GM18520 (cell line): ENCODE data around the gene KCNJ14.

Source experiments
- ATAC-seq: cut with Tn5 transposase; IDR thresholded peaks from one replicate; pipeline ENCODE4 v1.9.1; 2021; ENCODE audit not compliant: unreplicated experiment

The KCNJ14 gene

GRCh38 chr19:48455171-48455907 lies at the start of gene KCNJ14:
TSS of gene KCNJ14 (plus strand) at chr19:48455574. CDS start at chr19:48461725, 6,151 bp downstream.
- no peak for ATAC-seq

GRCh38 chr19:48405850-48406249 lies 49.5 kb upstream of the KCNJ14 start:
- no peak for ATAC-seq

GRCh38 chr19:48413879-48414587 lies 41.3 kb upstream of the KCNJ14 start:
- no peak for ATAC-seq

- no peak for ATAC-seq
Measured at GRCh38 chr19:48415395-48415794, 40.0 kb upstream of the KCNJ14 start.

GRCh38 chr19:48415806-48416221 lies 39.6 kb upstream of the KCNJ14 start:
- no peak for ATAC-seq

DNA sequence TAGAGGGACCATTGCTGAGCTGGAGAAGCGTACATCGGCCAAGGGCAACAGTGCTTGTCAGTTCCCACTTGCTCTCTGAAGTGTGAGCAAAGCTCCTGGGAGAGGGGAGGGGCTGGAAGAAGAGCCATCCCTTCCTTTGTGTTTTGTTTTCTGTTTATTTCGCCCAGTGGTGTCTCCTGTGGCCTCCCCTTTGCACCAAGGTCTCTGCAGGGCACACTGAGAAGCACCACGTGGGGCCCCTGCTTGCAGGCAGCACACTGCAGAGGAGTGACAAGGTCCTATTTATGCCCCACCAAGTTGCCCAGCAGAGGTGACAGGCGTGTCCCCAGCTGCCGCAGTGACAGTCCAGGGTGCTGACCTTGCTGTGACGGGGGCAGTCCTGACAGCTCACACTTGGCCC lies 38.0 kb upstream of the KCNJ14 start:
- no peak for ATAC-seq

- ATAC-seq, result no peak
Measured at GRCh38 chr19:48418317-48419064, 36.9 kb upstream of the KCNJ14 start.

- ATAC-seq, result peak; percentile 43
Measured at GRCh38 chr19:48419158-48419920, 36.0 kb upstream of the KCNJ14 start.

DNA sequence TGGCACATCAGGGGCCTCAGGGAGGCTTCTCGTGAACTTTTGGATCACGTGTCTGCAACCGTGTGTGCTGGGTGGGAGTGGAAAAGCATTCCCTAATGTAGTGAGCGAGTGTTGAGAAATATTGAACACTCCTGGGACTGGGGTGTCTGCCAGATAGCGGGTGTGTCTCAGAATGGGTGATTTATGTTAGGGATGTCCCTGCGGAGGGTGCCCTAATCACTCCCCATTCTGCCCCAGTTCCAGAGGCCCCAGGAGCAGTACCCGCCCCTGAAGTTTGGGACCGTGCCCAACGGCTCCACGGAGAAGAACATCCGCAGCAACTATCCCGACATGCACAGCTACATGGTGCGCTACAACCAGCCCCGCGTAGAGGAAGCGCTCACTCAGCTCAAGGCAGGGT lies 33.8 kb upstream of the KCNJ14 start:
- no peak for ATAC-seq

GRCh38 chr19:48424694-48425219 lies 30.6 kb upstream of the KCNJ14 start:
- ATAC-seq, result no peak

DNA sequence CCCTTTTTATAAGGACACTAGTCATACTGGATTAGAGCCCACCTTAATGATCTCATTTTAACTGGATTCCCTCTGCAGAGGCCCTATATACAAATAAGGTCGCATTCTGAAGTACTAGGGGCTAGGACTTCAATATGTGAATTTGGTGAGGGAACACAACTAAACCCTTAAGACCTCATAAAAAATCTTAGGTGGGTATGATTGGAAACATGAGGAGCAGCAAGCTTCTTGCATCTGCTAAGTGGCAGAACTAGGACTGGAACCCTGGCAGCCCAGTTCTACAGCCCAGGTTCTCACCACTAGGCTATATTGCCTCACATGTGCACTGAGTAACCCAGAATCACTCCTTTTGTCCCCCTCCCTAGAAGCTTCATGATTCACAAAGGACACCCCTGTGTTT lies 26.7 kb upstream of the KCNJ14 start:
- no peak for ATAC-seq

DNA sequence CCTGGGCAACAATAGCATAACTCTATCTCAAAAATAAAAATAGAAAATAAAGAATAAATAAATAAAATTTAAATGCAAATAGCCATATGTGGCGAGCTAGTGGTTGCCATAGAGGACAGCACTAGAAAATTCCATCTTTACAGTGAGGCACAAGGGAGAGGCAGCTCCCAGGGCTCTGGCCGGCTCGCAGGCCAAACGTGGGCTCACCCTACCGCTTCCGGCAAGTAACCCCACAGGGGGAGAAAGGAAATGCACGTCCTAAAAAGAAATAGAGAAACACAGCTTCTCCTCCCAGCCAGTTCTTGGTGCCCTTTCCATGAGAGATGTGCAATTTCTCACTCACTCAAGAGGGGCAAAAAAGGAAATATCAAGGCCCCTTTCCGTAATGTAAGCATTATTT lies 22.0 kb upstream of the KCNJ14 start:
- no peak for ATAC-seq

- no peak for ATAC-seq
Measured at GRCh38 chr19:48436586-48436985, 18.8 kb upstream of the KCNJ14 start.

DNA sequence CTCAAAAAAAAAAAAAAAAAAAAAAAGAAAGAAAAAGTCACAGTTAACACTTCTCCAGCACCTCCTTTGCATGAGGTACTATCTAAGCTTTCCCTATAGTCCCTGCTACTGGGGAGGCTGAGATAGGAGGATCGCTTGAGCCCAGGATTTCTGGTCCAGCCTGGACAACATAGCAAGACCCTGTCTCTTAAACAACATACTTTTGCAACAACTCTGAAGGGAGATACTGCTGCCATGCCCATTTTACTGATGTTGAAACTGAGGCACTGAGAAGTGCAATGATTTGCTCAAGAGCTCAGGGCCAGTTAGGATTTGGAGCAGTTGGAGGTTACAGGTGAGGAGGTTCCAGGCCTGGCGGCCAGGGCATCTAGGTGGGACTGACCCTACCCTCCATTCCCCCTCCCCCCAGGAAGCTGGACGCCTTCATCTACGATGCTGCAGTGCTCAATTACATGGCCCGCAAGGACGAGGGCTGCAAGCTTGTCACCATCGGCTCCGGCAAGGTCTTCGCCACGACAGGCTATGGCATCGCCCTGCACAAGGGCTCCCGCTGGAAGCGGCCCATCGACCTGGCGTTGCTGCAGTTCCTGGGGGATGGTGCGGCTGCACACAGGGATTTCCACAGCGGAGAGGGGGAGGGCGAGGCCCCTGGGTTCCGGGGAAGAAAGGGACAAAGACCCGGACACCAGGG lies 13.9 kb upstream of the KCNJ14 start:
- ATAC-seq, result no peak

GRCh38 chr19:48442116-48443035 lies 13.0 kb upstream of the KCNJ14 start:
- ATAC-seq, result no peak

DNA sequence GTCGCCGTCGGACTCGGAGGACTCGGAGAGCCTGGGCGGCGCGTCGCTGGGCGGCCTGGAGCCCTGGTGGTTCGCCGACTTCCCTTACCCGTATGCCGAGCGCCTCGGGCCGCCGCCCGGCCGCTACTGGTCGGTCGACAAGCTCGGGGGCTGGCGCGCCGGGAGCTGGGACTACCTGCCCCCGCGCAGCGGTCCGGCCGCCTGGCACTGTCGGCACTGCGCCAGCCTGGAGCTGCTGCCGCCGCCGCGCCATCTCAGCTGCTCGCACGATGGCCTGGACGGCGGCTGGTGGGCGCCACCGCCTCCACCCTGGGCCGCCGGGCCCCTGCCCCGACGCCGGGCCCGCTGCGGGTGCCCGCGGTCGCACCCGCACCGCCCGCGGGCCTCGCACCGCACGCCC lies 12.1 kb upstream of the KCNJ14 start:
- ATAC-seq, result no peak

DNA sequence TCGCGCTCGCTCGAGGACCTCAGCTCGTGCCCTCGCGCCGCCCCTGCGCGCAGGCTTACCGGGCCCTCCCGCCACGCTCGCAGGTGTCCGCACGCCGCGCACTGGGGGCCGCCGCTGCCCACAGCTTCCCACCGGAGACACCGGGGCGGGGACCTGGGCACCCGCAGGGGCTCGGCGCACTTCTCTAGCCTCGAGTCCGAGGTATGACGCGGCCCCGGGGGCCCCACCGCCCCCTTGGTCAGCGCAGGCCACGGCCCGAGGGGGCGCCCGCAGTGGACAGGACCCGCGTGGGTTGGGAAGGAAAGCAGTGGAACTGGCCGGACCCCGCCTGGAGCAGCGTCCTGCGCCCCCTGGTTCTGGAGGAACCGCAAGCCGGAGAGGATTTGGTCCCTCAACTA lies 11.6 kb upstream of the KCNJ14 start:
- no peak for ATAC-seq

GRCh38 chr19:48444129-48444935 lies 11.0 kb upstream of the KCNJ14 start:
- no peak for ATAC-seq

GRCh38 chr19:48444936-48445200 lies 10.5 kb upstream of the KCNJ14 start:
- no peak for ATAC-seq
